Activated CD4-positive, CD25-positive, alpha-beta regulatory T cell treated with anti-CD3 and anti-CD28 coated beads, Interleukin-2, amount 50 U/mL, for 24 hours (primary cell): ENCODE data around the gene PHF20.
"Not testable (repeated sequence)": the region's sequence is repeated elsewhere in the genome, so short reads cannot be mapped to it uniquely, and the experiment has no call there.

ENCODE experiments used
- ATAC-seq, 2 donors: fragments of 150-1000 bp; cut with Tn5 transposase; one replicate each; pipeline ENCODE4 v1.10.0; 2021; ENCODE audit warnings: mild to moderate bottlenecking in 1 of 2, moderate library complexity in 1 of 2

The PHF20 gene

GRCh38 chr20:35771689-35772562, at the start of gene PHF20:
Gene PHF20, plus strand, starts transcription at chr20:35772015. Its CDS starts 29,508 bp downstream, at chr20:35801523.
- peak; percentile 93 to 96 for ATAC-seq

DNA sequence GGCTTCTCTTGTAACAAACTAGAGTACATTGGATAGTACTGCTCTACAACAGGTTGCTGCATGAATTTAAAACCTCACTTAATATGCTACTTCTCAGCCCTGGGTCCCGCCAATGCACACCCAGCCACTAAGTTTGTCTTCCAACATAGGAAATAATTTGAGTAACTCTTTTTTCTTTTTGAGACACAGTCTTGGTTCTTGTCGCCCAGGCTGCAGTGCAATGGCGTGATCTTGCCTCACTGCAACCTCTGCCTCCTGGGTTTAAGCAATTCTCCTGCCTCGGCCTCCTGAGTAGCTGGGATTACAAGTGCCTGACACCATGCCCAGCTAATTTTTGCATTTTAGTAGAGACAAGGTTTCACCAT, 48.6 kb upstream of the PHF20 start:
- ATAC-seq: not testable (repeated sequence)

GRCh38 chr20:35723652-35724320, 48.0 kb upstream of the PHF20 start:
- ATAC-seq: not testable (repeated sequence)

- no peak for ATAC-seq
Measured at GRCh38 chr20:35724321-35725230, 47.2 kb upstream of the PHF20 start.

- ATAC-seq: no peak
Measured at GRCh38 chr20:35726842-35727711, 44.7 kb upstream of the PHF20 start.

DNA sequence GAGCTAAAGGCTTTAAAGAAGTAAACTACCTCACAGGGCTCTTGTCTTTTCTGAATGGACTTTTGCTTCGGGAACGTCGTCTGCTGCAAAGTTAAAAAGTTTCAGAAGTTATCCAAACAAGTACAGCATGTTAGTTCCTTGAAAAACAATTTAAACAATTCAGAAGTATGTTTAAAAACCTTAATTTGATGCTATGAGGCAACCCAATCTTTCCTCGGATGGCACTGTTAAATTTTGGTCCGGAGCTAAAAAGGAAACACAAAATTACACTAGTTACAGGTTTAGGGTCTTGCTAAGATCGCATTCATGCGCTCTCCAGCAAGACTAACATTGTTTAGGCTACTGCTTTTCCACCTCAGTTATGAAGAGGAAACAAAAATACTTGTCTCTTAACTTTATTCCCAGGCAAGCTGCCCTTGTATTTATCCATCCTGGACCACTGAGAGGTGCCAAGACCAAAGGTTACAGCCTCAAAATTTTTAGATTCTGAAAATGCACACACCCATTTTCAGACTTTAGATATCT, 42.5 kb upstream of the PHF20 start:
- no peak for ATAC-seq

DNA sequence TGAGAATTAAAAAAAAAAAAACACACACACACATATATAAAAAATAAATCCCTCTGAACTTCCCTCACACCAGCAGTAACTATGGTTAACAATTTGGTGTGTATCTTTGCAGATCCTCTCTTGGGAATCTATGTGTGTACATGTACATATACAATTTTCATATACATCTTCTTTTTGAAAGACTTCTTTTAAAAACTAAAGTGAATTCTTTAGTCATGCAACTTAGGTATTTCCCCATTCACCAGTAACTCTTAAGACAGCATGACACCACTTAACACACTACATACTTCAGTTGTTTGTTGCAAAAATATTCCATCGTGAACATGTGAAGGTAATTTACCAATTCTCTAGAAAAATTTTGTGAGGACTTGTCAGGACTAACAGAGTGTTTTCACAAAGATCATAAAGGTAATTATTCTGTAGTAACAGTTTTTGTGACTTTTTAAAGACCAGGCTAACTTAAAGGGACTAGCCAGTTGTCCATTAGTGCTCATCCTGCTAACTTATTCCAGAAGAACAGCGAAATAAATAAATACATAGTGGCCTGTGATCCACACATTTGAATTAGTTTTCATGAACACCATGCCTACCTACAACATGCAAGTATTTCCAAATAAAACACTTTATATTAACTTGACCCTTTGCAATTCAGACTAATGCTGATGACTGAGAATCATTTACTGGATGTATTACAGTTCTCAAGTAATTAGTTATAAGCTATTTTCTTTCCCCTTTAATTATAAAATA, 41.8 kb upstream of the PHF20 start:
- peak; percentile 39 to 54 for ATAC-seq

- ATAC-seq: no peak
Measured at GRCh38 chr20:35730583-35731468, 41.0 kb upstream of the PHF20 start.

GRCh38 chr20:35731469-35731788, 40.4 kb upstream of the PHF20 start:
- ATAC-seq: no peak

- ATAC-seq: no peak
Measured at GRCh38 chr20:35731862-35732643, 39.8 kb upstream of the PHF20 start.

DNA sequence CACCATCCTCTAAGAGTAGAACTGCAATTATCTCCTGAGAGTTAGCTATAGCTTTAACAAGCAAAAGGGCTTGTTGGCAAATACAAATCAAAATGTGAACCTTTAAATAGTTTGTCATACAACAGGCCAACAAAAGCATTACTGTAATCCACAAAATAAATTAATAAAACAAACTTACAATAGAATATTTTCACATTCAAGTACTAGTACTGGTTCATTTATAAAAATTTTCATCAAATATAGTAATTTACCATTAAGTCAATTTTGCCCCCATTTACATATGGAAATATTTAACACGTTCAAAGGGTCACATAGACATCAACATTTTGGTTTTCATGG, 39.2 kb upstream of the PHF20 start:
- ATAC-seq: no peak

DNA sequence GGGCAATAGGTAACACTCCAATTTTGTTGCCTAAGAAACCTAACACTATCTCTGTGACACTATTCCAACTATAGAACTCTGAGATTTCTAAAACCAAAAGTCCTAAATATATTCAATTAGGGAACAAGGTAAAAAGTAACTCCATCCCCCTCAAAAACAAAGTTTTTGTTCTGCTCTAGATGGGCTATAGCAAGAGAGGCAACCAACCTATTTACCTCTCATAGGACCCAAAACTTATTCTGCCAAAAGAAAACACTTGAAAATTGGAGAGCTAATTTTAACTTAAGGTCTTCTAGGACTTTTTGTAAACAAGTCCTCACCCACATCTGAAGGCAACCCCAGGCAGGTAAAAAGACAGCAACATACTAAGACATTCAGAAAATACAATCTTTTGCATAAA, 37.4 kb upstream of the PHF20 start:
- ATAC-seq: no peak

DNA sequence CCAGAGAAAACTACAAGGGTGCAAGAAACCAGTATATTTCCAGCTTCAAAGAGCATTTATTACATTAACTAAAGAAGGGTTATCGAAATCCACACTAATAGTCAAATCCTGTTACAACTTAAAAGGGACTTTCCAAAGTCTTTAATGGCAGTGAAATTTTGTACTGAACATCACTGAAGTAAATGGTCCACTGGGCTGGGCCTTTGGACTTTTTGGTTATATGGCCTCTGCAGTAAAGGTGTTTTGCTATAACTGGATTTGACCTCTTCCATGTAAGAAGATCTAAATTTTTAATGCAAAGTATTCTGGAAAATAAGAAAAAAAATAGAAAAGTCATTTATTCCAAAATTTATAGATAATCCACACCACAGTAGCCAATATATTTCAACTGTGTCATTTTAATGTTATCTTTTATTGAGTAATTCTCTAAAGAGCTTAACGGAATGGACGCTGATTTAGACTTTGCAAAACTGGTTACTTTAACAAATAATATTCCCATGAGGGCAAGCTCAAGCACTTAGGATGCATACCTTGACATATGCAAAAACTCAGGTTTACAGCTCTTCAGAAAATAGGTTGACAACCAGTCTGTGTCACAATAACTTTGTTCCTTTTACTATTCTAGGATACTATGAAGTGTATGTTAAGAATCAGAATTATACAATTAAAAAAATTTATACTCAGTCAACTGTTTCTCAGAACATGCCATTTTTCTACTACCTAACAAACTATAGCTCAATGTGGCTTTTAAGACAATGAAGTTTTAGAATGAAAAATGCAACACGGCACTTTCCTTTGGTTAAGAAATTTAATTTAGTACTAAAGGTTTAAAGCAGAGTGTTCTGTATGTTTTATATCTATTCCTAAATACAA, 36.8 kb upstream of the PHF20 start:
- ATAC-seq: no peak

DNA sequence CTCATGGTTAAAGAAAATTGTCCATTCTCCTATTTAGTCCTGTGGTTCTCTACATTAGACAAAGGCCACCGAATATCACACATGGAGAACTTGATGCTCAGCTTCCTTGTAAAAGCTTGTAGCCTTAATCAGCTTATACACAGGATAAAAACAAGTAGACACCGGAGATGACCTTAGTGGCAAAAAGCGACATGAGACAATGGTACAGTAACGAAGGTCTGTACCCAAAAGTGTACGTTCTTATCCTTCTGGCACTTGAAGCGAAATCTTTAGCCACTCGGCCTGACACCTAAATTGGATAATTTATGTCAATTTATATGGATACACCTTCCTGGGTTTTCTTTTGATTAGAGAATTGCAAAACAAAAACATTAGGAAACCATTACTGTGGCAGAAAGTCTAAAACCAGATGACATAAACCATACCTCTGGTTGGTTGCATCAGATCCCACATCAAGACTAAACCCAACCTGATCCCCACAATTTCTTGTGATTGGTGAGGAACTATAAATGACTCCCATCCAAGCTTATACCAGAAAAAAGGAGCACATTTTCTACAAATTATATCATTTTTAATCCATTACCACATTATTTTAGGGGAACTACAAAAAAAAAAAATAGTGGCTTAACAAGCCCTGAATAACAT, 35.9 kb upstream of the PHF20 start:
- no peak for ATAC-seq

- no peak for ATAC-seq
Measured at GRCh38 chr20:35737865-35738333, 33.9 kb upstream of the PHF20 start.

GRCh38 chr20:35738410-35739179, 33.2 kb upstream of the PHF20 start:
- ATAC-seq: no peak
